Measurements from ENCODE around the gene MYEOV.

MYEOV gene

GRCh38 chr11:69293819-69294505 lies at the start of gene MYEOV:
TSS of gene MYEOV (plus strand) at chr11:69294155. CDS start at chr11:69295355, 1,200 bp downstream.
- no peak for DNase-seq

GRCh38 chr11:69244266-69244665 lies 49.7 kb upstream of the MYEOV start:
- DNase-seq, result no peak

GRCh38 chr11:69245041-69245440 lies 48.9 kb upstream of the MYEOV start:
- DNase-seq, result no peak

GRCh38 chr11:69245491-69246345 lies 48.2 kb upstream of the MYEOV start:
- no peak for DNase-seq

- no peak for DNase-seq
Measured at GRCh38 chr11:69249311-69250185, 44.4 kb upstream of the MYEOV start.

GRCh38 chr11:69250186-69251056 lies 43.5 kb upstream of the MYEOV start:
- no peak for DNase-seq

- no peak for DNase-seq
Measured at GRCh38 chr11:69251057-69251393, 42.9 kb upstream of the MYEOV start.

- no peak for DNase-seq
Measured at GRCh38 chr11:69251639-69252489, 42.1 kb upstream of the MYEOV start.

- no peak for DNase-seq
Measured at GRCh38 chr11:69252490-69252837, 41.5 kb upstream of the MYEOV start.

- no peak for DNase-seq
Measured at GRCh38 chr11:69253028-69253427, 40.9 kb upstream of the MYEOV start.

- DNase-seq, result no peak
Measured at GRCh38 chr11:69257134-69257533, 36.8 kb upstream of the MYEOV start.

- DNase-seq, result no peak
Measured at GRCh38 chr11:69257838-69258658, 35.9 kb upstream of the MYEOV start.

- DNase-seq, result no peak
Measured at GRCh38 chr11:69259096-69259495, 34.9 kb upstream of the MYEOV start.

- no peak for DNase-seq
Measured at GRCh38 chr11:69260622-69261021, 33.3 kb upstream of the MYEOV start.

- no peak for DNase-seq
Measured at GRCh38 chr11:69261116-69261515, 32.8 kb upstream of the MYEOV start.

- no peak for DNase-seq
Measured at GRCh38 chr11:69262918-69263735, 30.8 kb upstream of the MYEOV start.

GRCh38 chr11:69263736-69264052 lies 30.3 kb upstream of the MYEOV start:
- no peak for DNase-seq

- DNase-seq, result no peak
Measured at GRCh38 chr11:69264486-69264885, 29.5 kb upstream of the MYEOV start.

- no peak for DNase-seq
Measured at GRCh38 chr11:69265210-69265609, 28.7 kb upstream of the MYEOV start.

Measured in activated CD4-positive, alpha-beta T cell treated with anti-CD3 and anti-CD28 coated beads for 1 hour (primary cell).